ENCODE measurements around the gene SLC4A1. TPM values are rescaled to one million over a fixed set of nuclear protein-coding genes. Genes with fewer than 3 reads are reported as not detected.

SLC4A1 gene
- total and polyA plus RNA-seq, 2 donors (not counting 3 experiments of a cell fraction or from before 2014, with no cell fraction given): not detected

- H3K9me1 ChIP-seq (replicated peaks; ENCODE audit: control insufficient read depth, extremely low read depth, insufficient read depth, low read length): no peaks in the 10 kb centered on the region
- peak; percentile 17 for TF ChIP-seq POLR2A (IDR thresholded peaks at IDR 0.05; ENCODE audit: low read depth, low read length)
- TF ChIP-seq MAX (IDR thresholded peaks at IDR 0.05; ENCODE audit: insufficient read depth, insufficient read length): no peak
- TF ChIP-seq CTCF (IDR thresholded peaks at IDR 0.05; ENCODE audit: extremely low read depth in 1 of 2, insufficient read depth in 1 of 2, low read depth in 1 of 2, low read length in 2 of 2): no peak
- TF ChIP-seq EZH2 (IDR thresholded peaks at IDR 0.05; ENCODE audit: borderline replicate concordance, low read depth, low read length, severe bottlenecking): no peak
- TF ChIP-seq GATA2 (IDR thresholded peaks at IDR 0.05; ENCODE audit: insufficient read depth, insufficient read length, low read depth, low read length): no peak
- TF ChIP-seq MYC (IDR thresholded peaks at IDR 0.05; ENCODE audit: low read depth, low read length): peak; percentile 4
- TF ChIP-seq POLR2AphosphoS5 (IDR thresholded peaks at IDR 0.05; ENCODE audit: insufficient read depth, low read depth, low read length): peak; percentile 84
- no peak for TF ChIP-seq JUN (IDR thresholded peaks at IDR 0.05; ENCODE audit: borderline replicate concordance, insufficient read depth, insufficient read length, low read depth)
- TF ChIP-seq FOS (IDR thresholded peaks at IDR 0.05; ENCODE audit: borderline replicate concordance, insufficient read depth, low read length): peak; percentile 58
- BruUV-seq (replicated peaks): no TSS peak
- ChIA-PET CTCF (interaction anchor here (0.7 to 1.8 kb wide), 4 partner anchors 31 to 75 kb away, joined by 3 to 5 read pairs (median 3); no protein-coding TSS in a partner anchor), POLR2A (interaction anchor here (0.6 kb wide), 2 partner anchors 136 to 274 kb away, joined by 3 read pairs; no protein-coding TSS in a partner anchor)
- H3K4me3 ChIP-seq (replicated peaks in 1 of 3; ENCODE audit: insufficient read depth in 1 of 3, low read depth in 1 of 3, low read length in 3 of 3): no peak overlapping the region
- dilution Hi-C loops (cut with MboI; ENCODE audit: extremely low pct_ligation_motif_present, low sequenced_read_pairs) (no loop called here), intact Hi-C loops (cut with micrococcal nuclease) (loop anchor here (1.0 to 2.0 kb wide), 2 partner anchors 45 to 57 kb away; partner anchors contain the start of gene SLC25A39)
- peak overlapping the region; percentile 69 for H3K4me2 ChIP-seq (ENCODE audit: insufficient read depth, low read length)
- H3K79me2 ChIP-seq (ENCODE audit: control insufficient read depth, insufficient read depth, low read length): no peaks in the 10 kb centered on the region
- no peaks in the 10 kb centered on the region for H3K9me3 ChIP-seq (replicated peaks; ENCODE audit: control insufficient read depth, insufficient read depth, low read length)
- FAIRE-seq (peak; percentile 95), DNase-seq (ENCODE audit: low read depth, low spot score) (peak; percentile 89)
- no peaks in the 10 kb centered on the region for H3K36me3 ChIP-seq (ENCODE audit: control insufficient read depth in 2 of 2, extremely low read depth in 1 of 2, insufficient read depth in 2 of 2, low read length in 2 of 2)
- H3K27ac ChIP-seq (ENCODE audit: insufficient read depth, low read depth, low read length): peak overlapping the region; percentile 69
- H3K4me1 ChIP-seq (ENCODE audit: control insufficient read depth, extremely low read depth, insufficient read depth, low read length): peaks cover 15% of the 10 kb centered on the region
- peak overlapping the region; percentile 39 for H3K9ac ChIP-seq (replicated peaks; ENCODE audit: extremely low read depth, insufficient read depth, low read length)
- no peaks in the 10 kb centered on the region for H4K20me1 ChIP-seq (replicated peaks; ENCODE audit: control insufficient read depth, extremely low read depth, insufficient read depth, low read length)
- no peaks in the 10 kb centered on the region for H3K27me3 ChIP-seq (ENCODE audit: control insufficient read depth in 2 of 2, insufficient read depth in 2 of 2, low read length in 2 of 2)
- peak overlapping the region; percentile 6 for H2AFZ ChIP-seq (ENCODE audit: low read depth, low read length)
Measured at GRCh38 chr17:44279666-44280391, 11.9 kb upstream of the SLC4A1 start.

All from endothelial cell of umbilical vein (primary cell).